HL-60 (cell line): ENCODE measurements around the gene NKD2.

ENCODE experiments used
- DNase-seq, 2 experiments: peaks; one replicate each; pipeline ENCODE4 v3.0.0-alpha.2; 2010 to 2020; ENCODE audit warnings: low read depth in 1 of 2, low spot score in 1 of 2
- H3K27ac ChIP-seq: fragments of 250-450 bp; sonication (Bioruptor Pico); replicated peaks from 2 replicates; pipeline ENCODE4 v1.5.1; 2020; ENCODE audit warnings: mild to moderate bottlenecking, moderate library complexity
- H3K27me3 ChIP-seq: fragments of 250-450 bp; sonication (Bioruptor Pico); 2 replicates; pipeline ENCODE4 v1.5.1; 2021; ENCODE audit warnings: mild to moderate bottlenecking, moderate library complexity; ENCODE audit not compliant: insufficient read depth, poor library complexity, severe bottlenecking
- H3K4me3 ChIP-seq: replicated peaks from 2 replicates; pipeline ENCODE4 v1.5.1; 2011; ENCODE audit warnings: mild to moderate bottlenecking, control low read depth, low read length; ENCODE audit not compliant: insufficient read depth
- CTCF ChIP-seq: IDR thresholded peaks from one replicate; pipeline ENCODE4 v1.5.1; 2011; ENCODE audit warnings: low read length, control low read depth, inconsistent platforms; ENCODE audit not compliant: insufficient read depth
- GABPA ChIP-seq: IDR thresholded peaks from 2 replicates; pipeline ENCODE4 v1.6.1; 2012; ENCODE audit warnings: low read depth
- POLR2AphosphoS5 ChIP-seq: IDR thresholded peaks from 2 replicates; pipeline ENCODE4 v1.6.1; 2012; ENCODE audit warnings: low read depth
- REST ChIP-seq: IDR thresholded peaks from 2 replicates; pipeline ENCODE4 v1.6.1; 2012; ENCODE audit warnings: low read depth; ENCODE audit not compliant: insufficient replicate concordance
- SPI1 ChIP-seq: IDR thresholded peaks from 2 replicates; pipeline ENCODE4 v1.6.1; 2012; ENCODE audit warnings: low read depth, mild to moderate bottlenecking, borderline replicate concordance

NKD2 gene

GRCh38 chr5:1044117-1044516 lies 35.5 kb downstream of the NKD2 start:
- no peak for DNase-seq
- H3K27ac ChIP-seq, result no peak overlapping the region
- H3K27me3 ChIP-seq, result no peaks in the 10 kb centered on the region
- no peak for TF ChIP-seq REST
- no peak for TF ChIP-seq GABPA
- TF ChIP-seq SPI1, result no peak
- TF ChIP-seq CTCF, result no peak
- no peak for TF ChIP-seq POLR2AphosphoS5
- no peak overlapping the region for H3K4me3 ChIP-seq

- H3K27ac ChIP-seq, result no peak overlapping the region
- no peak overlapping the region for H3K4me3 ChIP-seq
- no peaks in the 10 kb centered on the region for H3K27me3 ChIP-seq
- no peak for TF ChIP-seq CTCF
- no peak for TF ChIP-seq GABPA
- TF ChIP-seq POLR2AphosphoS5, result no peak
- TF ChIP-seq SPI1, result no peak
- TF ChIP-seq REST, result no peak
- DNase-seq, result no peak
Observed at GRCh38 chr5:1045960-1046560, 37.5 kb downstream of the NKD2 start.

GRCh38 chr5:1047332-1047965 lies 38.8 kb downstream of the NKD2 start:
- H3K4me3 ChIP-seq, result no peak overlapping the region
- H3K27ac ChIP-seq, result no peak overlapping the region

More at GRCh38 chr5:1047332-1047965, 38.8 kb downstream of the NKD2 start:
- DNase-seq, result no peak
- H3K27me3 ChIP-seq, result no peaks in the 10 kb centered on the region
- TF ChIP-seq POLR2AphosphoS5 (no peak), CTCF (no peak), GABPA (no peak), REST (no peak)
